ENCODE data around the gene CTDSPL2. TPM values are rescaled to one million over a fixed set of nuclear protein-coding genes. Genes with fewer than 3 reads are reported as not detected.
A peak's percentile ranks its signal among the peaks of the same experiment; 100 is the strongest.

The CTDSPL2 gene
- total RNA-seq, 1 donor from 2014 or later: 2.6 TPM

DNA sequence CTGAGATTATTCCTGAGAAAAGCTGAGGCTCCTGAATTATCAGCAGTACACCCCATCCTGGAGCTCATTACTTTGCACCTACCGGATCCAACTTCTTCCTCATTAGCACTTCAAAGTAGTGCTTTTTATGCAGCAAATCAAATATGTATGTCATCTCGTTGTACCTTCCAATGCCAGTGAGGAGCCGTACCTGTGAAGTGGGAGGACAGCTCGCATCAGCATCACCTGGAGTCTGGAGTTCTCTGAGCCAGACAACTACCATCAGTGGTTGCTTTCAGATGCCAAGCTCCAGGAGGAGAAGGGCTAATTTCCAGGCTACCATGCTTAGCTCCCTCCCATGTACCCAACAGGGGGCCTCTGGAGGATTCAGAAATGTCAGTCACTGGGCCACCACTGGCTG lies 141.9 kb downstream of the CTDSPL2 start:
- no peaks in the 10 kb centered on the region for H3K9me3 ChIP-seq
- intact Hi-C loops (cut with DNase I): no loop called here
- no peak for TF ChIP-seq CTCF (IDR thresholded peaks at IDR 0.05)
- H3K36me3 ChIP-seq: peaks cover 60 to 89% of the 10 kb centered on the region in 2 donors
- DNase-seq (ENCODE audit: low spot score in 2 of 2): no peak
- no peaks in the 10 kb centered on the region for H3K27me3 ChIP-seq
- no peaks in the 10 kb centered on the region for H3K4me1 ChIP-seq
- H3K27ac ChIP-seq: no peak overlapping the region
- H3K4me3 ChIP-seq: no peak overlapping the region

- Histone ChIP-seq H3K9me3 (no peaks in the 10 kb centered on the region), H3K36me3 (peaks cover 53 to 79% of the 10 kb centered on the region in 2 donors), H3K27me3 (no peaks in the 10 kb centered on the region), H3K4me3 (no peak overlapping the region), H3K27ac (peak overlapping the region in 1 of 2 donors; percentile 20), H3K4me1 (no peaks in the 10 kb centered on the region)
- DNase-seq (ENCODE audit: low spot score in 2 of 2): no peak
- TF ChIP-seq CTCF (IDR thresholded peaks at IDR 0.05): no peak
- intact Hi-C loops (cut with DNase I): no loop called here
Measured at GRCh38 chr15:44570361-44570760, 142.9 kb downstream of the CTDSPL2 start.

DNA sequence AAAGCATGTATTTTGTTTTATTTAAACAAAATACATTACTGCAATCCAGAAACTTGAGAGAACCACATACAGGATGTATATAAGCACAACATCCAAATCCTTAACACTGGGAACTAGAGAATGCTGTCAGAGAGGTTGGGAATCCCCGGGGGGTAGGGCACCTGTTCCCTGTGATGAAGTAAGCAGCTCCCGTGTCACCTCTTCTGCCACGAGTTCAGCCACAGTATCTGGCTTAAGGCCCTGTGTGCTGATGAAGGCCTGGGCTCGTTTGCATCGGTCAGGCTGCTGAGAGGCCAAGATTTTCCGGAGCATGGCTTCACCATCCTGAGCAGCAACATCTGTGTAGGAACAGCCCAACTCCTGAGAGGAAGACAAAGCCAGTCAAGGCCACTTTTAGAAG lies 146.0 kb downstream of the CTDSPL2 start:
- no peak for DNase-seq (ENCODE audit: low spot score in 2 of 2)
- Histone ChIP-seq H3K4me1 (no peaks in the 10 kb centered on the region), H3K9me3 (no peaks in the 10 kb centered on the region), H3K4me3 (no peak overlapping the region), H3K36me3 (peaks cover 27 to 54% of the 10 kb centered on the region in 2 donors), H3K27ac (no peak overlapping the region), H3K27me3 (no peaks in the 10 kb centered on the region)
- intact Hi-C loops (cut with DNase I): no loop called here
- no peak for TF ChIP-seq CTCF (IDR thresholded peaks at IDR 0.05)

- intact Hi-C loops (cut with DNase I): no loop called here
- TF ChIP-seq CTCF (IDR thresholded peaks at IDR 0.05): no peak
- Histone ChIP-seq H3K9me3 (no peaks in the 10 kb centered on the region), H3K4me3 (no peak overlapping the region), H3K36me3 (peaks cover 26 to 42% of the 10 kb centered on the region in 2 donors), H3K4me1 (no peaks in the 10 kb centered on the region), H3K27ac (no peak overlapping the region), H3K27me3 (no peaks in the 10 kb centered on the region)
- DNase-seq (ENCODE audit: low spot score in 2 of 2): no peak
Measured at GRCh38 chr15:44574734-44575133, 147.3 kb downstream of the CTDSPL2 start.

Other genes starting within 250 kb of the CTDSPL2 start
- gene FRMD5, start 232.4 kb upstream of the CTDSPL2 start, total RNA-seq: not detected
- 79.7 TPM for gene GOLM2, start 138.9 kb upstream of the CTDSPL2 start, total RNA-seq
- gene EIF3J, start 109.5 kb downstream of the CTDSPL2 start, total RNA-seq: 22.8 TPM
- gene SPG11, start 236.0 kb downstream of the CTDSPL2 start, total RNA-seq: 21.1 TPM

Data from ascending aorta (tissue), 2 donors.